Thyroid gland (tissue), 4 donors: Measurements from ENCODE around the gene GABRR1. TPM values are rescaled to one million over a fixed set of nuclear protein-coding genes. Genes with fewer than 3 reads are reported as not detected.

ENCODE experiments used
- DNase-seq, 2 donors: peaks; one replicate each; pipeline ENCODE4 v3.0.0-alpha.2; 2019
- H3K27ac ChIP-seq, 3 donors: fragments of 200-600 bp; sonication (generic); 1 replicate in 2 of 3; 2 replicates in 1 of 3; pipeline ENCODE4 v1.5.1; 2016 to 2019; ENCODE audit warnings: mild to moderate bottlenecking in 1 of 3, moderate library complexity in 1 of 3
- H3K27me3 ChIP-seq: fragments of 200-600 bp; sonication (generic); one replicate; pipeline ENCODE4 v1.5.1; 2019
- H3K36me3 ChIP-seq, 2 donors: fragments of 200-600 bp; sonication (generic); one replicate each; pipeline ENCODE4 v1.5.1; 2016 to 2019
- H3K4me1 ChIP-seq, 2 donors: fragments of 200-600 bp; sonication (generic); one replicate each; pipeline ENCODE4 v1.5.1; 2017 to 2019
- H3K4me3 ChIP-seq, 3 donors: fragments of 200-600 bp; sonication (generic); replicated peaks in 1 of 3; 1 replicate in 2 of 3; 2 replicates in 1 of 3; pipeline ENCODE4 v1.5.1; 2016; ENCODE audit warnings: mild to moderate bottlenecking in 1 of 3
- H3K9me3 ChIP-seq: fragments of 200-600 bp; sonication (generic); one replicate; pipeline ENCODE4 v1.5.1; 2017
- CTCF ChIP-seq, 6 experiments: fragments of 200-600 bp in 3 of 6; fragments of 450-650 bp in 3 of 6; sonication (generic) in 3 of 6; IDR thresholded peaks; one replicate each; pipeline ENCODE4 v1.5.1; 2016 to 2019; ENCODE audit warnings: antibody characterized with exemption in 6 of 6, mild to moderate bottlenecking in 2 of 6, inconsistent platforms in 1 of 6, moderate library complexity in 1 of 6
- POLR2A ChIP-seq, 2 donors: fragments of 450-650 bp; IDR thresholded peaks; one replicate each; pipeline ENCODE4 v1.6.1; 2017; ENCODE audit warnings: antibody characterized with exemption in 2 of 2, mild to moderate bottlenecking in 2 of 2, moderate library complexity in 1 of 2
- WGBS, 2 donors: methylation state at CpG; one replicate each; pipeline ENCODE4 v1.1.5; 2017; 5-methylcytosine and 5-hydroxymethylcytosine counted together
- intact Hi-C: fragments of 100-400 bp; cut with DNase I; formaldehyde crosslinking; loops from one replicate; pipeline ENCODE4 v1.15.1; 2023
- total RNA-seq, 4 donors: library from RNA; depleted of rRNA; stranded (reverse); fragments of >200 nt; gene quantifications; one replicate each; pipeline ENCODE4 v1.2.3, GENCODE V29; 2016

GABRR1 gene
- total RNA-seq, 4 donors from 2014 or later, result not detected

DNA sequence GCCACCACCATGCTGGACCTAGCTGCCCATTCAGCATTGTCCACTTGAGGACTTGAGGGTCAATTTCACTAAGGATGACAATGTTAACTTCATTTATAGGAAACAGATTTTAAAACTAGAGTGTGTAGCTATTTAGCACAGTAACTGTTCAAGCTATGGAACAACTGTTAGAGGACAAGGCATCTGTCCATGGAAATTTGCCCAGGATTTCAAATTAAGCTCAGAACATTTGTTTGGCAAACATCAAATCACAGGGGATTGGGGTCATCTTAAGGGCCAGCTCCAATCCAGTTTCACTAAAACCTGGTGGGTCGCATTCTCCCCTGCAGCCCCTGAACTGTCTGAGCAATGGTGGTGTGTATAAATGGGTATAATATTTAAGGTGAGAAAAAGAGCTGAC lies 36.2 kb downstream of the GABRR1 start:
- H3K36me3 ChIP-seq, result no peaks in the 10 kb centered on the region
- H3K4me1 ChIP-seq, result no peaks in the 10 kb centered on the region
- intact Hi-C loops, result no loop called here
- H3K4me3 ChIP-seq, result no peak overlapping the region
- 78 to 85% methylated on average over 1 of the region's 1 CpG for WGBS, 2 donors
- no peak for TF ChIP-seq CTCF (IDR thresholded peaks at IDR 0.05)
- TF ChIP-seq POLR2A (IDR thresholded peaks at IDR 0.05), result no peak
- H3K27ac ChIP-seq, result no peak overlapping the region
- no peaks in the 10 kb centered on the region for H3K9me3 ChIP-seq
- H3K27me3 ChIP-seq, result no peaks in the 10 kb centered on the region
- no peak for DNase-seq

GRCh38 chr6:89180112-89180511 lies 37.0 kb downstream of the GABRR1 start:
- H3K9me3 ChIP-seq, result no peaks in the 10 kb centered on the region
- DNase-seq, result no peak
- no peaks in the 10 kb centered on the region for H3K36me3 ChIP-seq
- H3K4me1 ChIP-seq, result no peaks in the 10 kb centered on the region
- WGBS, 2 donors, result 95 to 96% methylated on average over 12 to 13 of the region's 13 CpGs
- TF ChIP-seq POLR2A (IDR thresholded peaks at IDR 0.05) (no peak), CTCF (IDR thresholded peaks at IDR 0.05) (no peak)
- intact Hi-C loops, result no loop called here
- no peaks in the 10 kb centered on the region for H3K27me3 ChIP-seq
- H3K4me3 ChIP-seq, result no peak overlapping the region
- H3K27ac ChIP-seq, result no peak overlapping the region

DNA sequence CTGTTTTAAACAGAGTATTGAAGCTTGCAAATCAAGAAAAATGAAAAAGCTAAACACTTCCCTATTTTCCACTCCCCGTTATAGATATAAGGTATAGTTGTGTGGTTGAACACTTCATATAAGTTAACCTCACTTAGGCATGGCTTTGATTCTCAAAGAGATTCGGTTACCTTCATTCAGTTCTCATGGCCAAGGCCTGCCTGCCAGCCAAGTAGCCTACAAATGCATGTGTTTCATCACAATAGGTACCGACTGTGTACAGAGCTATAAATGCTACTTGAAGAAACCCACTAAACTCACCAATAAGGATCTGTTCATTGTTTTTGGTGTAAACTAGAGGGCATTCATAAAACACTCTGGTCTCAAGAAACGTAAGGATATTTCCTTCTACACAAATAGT lies 43.5 kb downstream of the GABRR1 start:
- DNase-seq, result no peak
- WGBS, 2 donors, result 86 to 93% methylated on average over 4 of the region's 4 CpGs
- no peak for TF ChIP-seq POLR2A (IDR thresholded peaks at IDR 0.05)
- no peak for TF ChIP-seq CTCF (IDR thresholded peaks at IDR 0.05)
- peaks cover 4 to 8% of the 10 kb centered on the region in 2 donors for H3K4me1 ChIP-seq
- intact Hi-C loops, result no loop called here
- H3K4me3 ChIP-seq, result no peak overlapping the region
- no peak overlapping the region for H3K27ac ChIP-seq
- H3K27me3 ChIP-seq, result no peaks in the 10 kb centered on the region
- no peaks in the 10 kb centered on the region for H3K9me3 ChIP-seq
- no peaks in the 10 kb centered on the region for H3K36me3 ChIP-seq

GRCh38 chr6:89172131-89172530 lies 45.0 kb downstream of the GABRR1 start:
- no peak overlapping the region for H3K4me3 ChIP-seq
- TF ChIP-seq CTCF (IDR thresholded peaks at IDR 0.05), result no peak
- no peak for TF ChIP-seq POLR2A (IDR thresholded peaks at IDR 0.05)
- H3K36me3 ChIP-seq, result no peaks in the 10 kb centered on the region
- H3K27me3 ChIP-seq, result no peaks in the 10 kb centered on the region
- no peak for DNase-seq
- H3K4me1 ChIP-seq, result peaks cover 4 to 8% of the 10 kb centered on the region in 2 donors
- 46 to 54% methylated on average over 6 of the region's 6 CpGs for WGBS, 2 donors
- intact Hi-C loops, result no loop called here
- H3K27ac ChIP-seq, result no peak overlapping the region
- H3K9me3 ChIP-seq, result no peaks in the 10 kb centered on the region

DNA sequence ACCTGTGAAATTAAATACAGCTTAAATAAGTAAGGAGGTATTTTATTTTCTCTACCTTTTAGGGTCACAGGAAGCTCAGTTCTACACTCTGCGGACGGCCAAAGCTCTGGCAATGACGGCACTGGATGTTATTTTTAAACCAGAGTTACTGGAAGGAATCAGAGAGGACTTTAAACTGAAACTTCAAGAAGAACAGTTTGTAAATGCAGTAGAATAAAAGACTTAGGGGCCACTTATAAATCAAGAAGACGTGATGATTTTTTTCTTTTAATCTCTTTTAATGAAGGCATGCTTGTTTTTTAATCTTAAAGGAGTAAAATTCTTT lies 55.1 kb downstream of the GABRR1 start:
- intact Hi-C loops, result no loop called here
- 70 to 72% methylated on average over 4 of the region's 4 CpGs for WGBS, 2 donors
- no peaks in the 10 kb centered on the region for H3K4me1 ChIP-seq
- no peak overlapping the region for H3K4me3 ChIP-seq
- H3K36me3 ChIP-seq, result peaks cover 5 to 9% of the 10 kb centered on the region in 2 donors
- H3K27me3 ChIP-seq, result no peaks in the 10 kb centered on the region
- DNase-seq, result no peak
- no peak for TF ChIP-seq POLR2A (IDR thresholded peaks at IDR 0.05)
- TF ChIP-seq CTCF (IDR thresholded peaks at IDR 0.05), result no peak
- H3K9me3 ChIP-seq, result no peaks in the 10 kb centered on the region
- H3K27ac ChIP-seq, result no peak overlapping the region
